SH-SY5Y (cell line): ENCODE results near the gene STEAP1B.

Experiments
- GATA2 ChIP-seq: IDR thresholded peaks from 2 replicates; pipeline ENCODE4 v1.6.1; 2011; ENCODE audit warnings: mild to moderate bottlenecking, low read depth, low read length
- GATA3 ChIP-seq: IDR thresholded peaks from 2 replicates; pipeline ENCODE4 v1.6.1; 2011; ENCODE audit warnings: low read depth, mild to moderate bottlenecking, low read length, moderate library complexity

DNA sequence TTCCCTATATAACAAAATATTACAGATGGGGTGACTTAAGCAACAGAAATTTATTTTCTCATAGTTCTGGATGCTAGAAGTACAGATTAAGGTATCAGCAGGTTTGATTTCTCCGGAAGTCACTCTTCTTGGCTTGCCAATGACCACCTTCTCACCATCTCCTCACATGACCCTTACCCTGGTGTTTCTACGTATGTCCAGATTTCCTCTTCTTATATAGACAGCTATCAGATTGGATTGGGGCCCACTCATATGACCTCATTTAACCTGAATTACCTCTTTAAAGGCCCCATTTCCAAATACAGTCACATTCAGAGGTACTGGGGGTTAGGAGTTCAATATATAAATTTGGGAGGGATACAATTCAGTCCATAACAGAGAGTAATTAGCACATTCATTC lies 126.1 kb downstream of the STEAP1B start:
- no peak for TF ChIP-seq GATA2
- TF ChIP-seq GATA3, result no peak
